IMR-90 (cell line): ENCODE measurements around the gene NAA60. TPM values are rescaled to one million over a fixed set of nuclear protein-coding genes. Genes with fewer than 3 reads are reported as not detected.

Experiments
- ATAC-seq: fragments of 200-7000 bp; cut with Tn5 transposase; 2 replicates; pipeline ENCODE4 v1.9.1; 2020; ENCODE audit warnings: low read depth, mild to moderate bottlenecking, moderate library complexity
- BruUV-seq: library from RNA; stranded (reverse); fragments of 400-500 nt; replicated peaks from 2 replicates; lab custom pipeline; 2021; lab: Mats Ljungman, UMichigan
- CTCF ChIA-PET: fragments of 300-600 bp; formaldehyde crosslinking; extraction: SDS; loops from one replicate; lab custom pipeline; 2021; ENCODE audit warnings: antibody characterized with exemption; lab: Yijun Ruan, JAX
- POLR2A ChIA-PET: fragments of 300-600 bp; sonication (Branson Sonifier 250); formaldehyde crosslinking; loops from one replicate; lab custom pipeline; 2022; ENCODE audit warnings: antibody characterized with exemption; ENCODE audit not compliant: unreplicated experiment; lab: Charles Lee
- DNase-seq: peaks from one replicate; pipeline ENCODE4 v3.0.0; 2013
- H2AFZ ChIP-seq: replicated peaks from 2 replicates; pipeline ENCODE3; 2013; ENCODE audit warnings: low read length, mild to moderate bottlenecking; ENCODE audit not compliant: poor library complexity
- H2AK5ac ChIP-seq: 2 replicates; pipeline ENCODE4 v1.6.1; 2013; ENCODE audit warnings: low read depth, low read length, inconsistent platforms
- H2AK9ac ChIP-seq: replicated peaks from 2 replicates; pipeline ENCODE3; 2013; ENCODE audit warnings: mild to moderate bottlenecking, low read depth, low read length, moderate library complexity; ENCODE audit not compliant: poor library complexity
- H2BK120ac ChIP-seq: 2 replicates; pipeline ENCODE4 v1.6.1; 2013; ENCODE audit warnings: low read depth, low read length, inconsistent platforms
- H2BK15ac ChIP-seq: 3 replicates; pipeline ENCODE4 v1.6.1; 2013; ENCODE audit warnings: low read depth, low read length, inconsistent platforms
- H2BK20ac ChIP-seq: 2 replicates; pipeline ENCODE4 v1.6.1; 2013; ENCODE audit warnings: low read depth, mild to moderate bottlenecking, inconsistent platforms, low read length, moderate library complexity
- H2BK5ac ChIP-seq: 2 replicates; pipeline ENCODE4 v1.6.1; 2013; ENCODE audit warnings: mild to moderate bottlenecking, low read depth, low read length, inconsistent platforms; ENCODE audit not compliant: poor library complexity, severe bottlenecking
- H3K14ac ChIP-seq: replicated peaks from 2 replicates; pipeline ENCODE4 v1.6.1; 2013; ENCODE audit warnings: low read depth, low read length, inconsistent platforms
- H3K18ac ChIP-seq: 2 replicates; pipeline ENCODE4 v1.6.1; 2013; ENCODE audit warnings: low read depth, low read length, control low read depth
- H3K23ac ChIP-seq: 2 replicates; pipeline ENCODE4 v1.6.1; 2013; ENCODE audit warnings: low read depth, low read length, inconsistent platforms
- H3K27ac ChIP-seq: 2 replicates; pipeline ENCODE4 v1.5.1; 2013; ENCODE audit warnings: mild to moderate bottlenecking, control low read depth, low read length; ENCODE audit not compliant: insufficient read depth
- H3K27me3 ChIP-seq: 2 replicates; pipeline ENCODE4 v1.6.1; 2013; ENCODE audit warnings: low read length; ENCODE audit not compliant: control insufficient read depth, insufficient read depth
- H3K36me3 ChIP-seq: 2 replicates; pipeline ENCODE4 v1.6.1; 2013; ENCODE audit warnings: low read length, mixed read lengths; ENCODE audit not compliant: control insufficient read depth, insufficient read depth
- H3K4ac ChIP-seq: 2 replicates; pipeline ENCODE4 v1.6.1; 2013; ENCODE audit warnings: low read depth, low read length, inconsistent platforms
- H3K4me1 ChIP-seq: 2 replicates; pipeline ENCODE4 v1.6.1; 2013; ENCODE audit warnings: low read length, mixed read lengths; ENCODE audit not compliant: control insufficient read depth, insufficient read depth
- H3K4me2 ChIP-seq: 2 replicates; pipeline ENCODE4 v1.6.1; 2013; ENCODE audit warnings: low read depth, mild to moderate bottlenecking, control low read depth, low read length, moderate library complexity
- H3K4me3 ChIP-seq: 2 replicates; pipeline ENCODE4 v1.5.1; 2013; ENCODE audit warnings: low read depth, mild to moderate bottlenecking, control low read depth, low read length, moderate library complexity; ENCODE audit not compliant: insufficient read depth
- H3K56ac ChIP-seq: 2 replicates; pipeline ENCODE4 v1.6.1; 2013; ENCODE audit warnings: low read length, inconsistent platforms; ENCODE audit not compliant: insufficient read depth; ENCODE audit errors: extremely low read depth
- H3K79me1 ChIP-seq, 2 experiments: 2 replicates each; pipeline ENCODE4 v1.6.1; 2013; ENCODE audit warnings: low read length in 2 of 2, inconsistent platforms in 1 of 2, low read depth in 1 of 2
- H3K9ac ChIP-seq: 2 replicates; pipeline ENCODE4 v1.6.1; 2013; ENCODE audit warnings: low read depth, low read length, control low read depth
- H3K9me1 ChIP-seq: 2 replicates; pipeline ENCODE4 v1.6.1; 2013; ENCODE audit warnings: low read length, inconsistent platforms; ENCODE audit not compliant: insufficient read depth
- H3K9me3 ChIP-seq: 2 replicates; pipeline ENCODE4 v1.6.1; 2013; ENCODE audit warnings: low read length; ENCODE audit not compliant: control insufficient read depth, insufficient read depth
- H4K20me1 ChIP-seq: 2 replicates; pipeline ENCODE4 v1.6.1; 2013; ENCODE audit warnings: low read length, inconsistent platforms; ENCODE audit not compliant: insufficient read depth
- H4K5ac ChIP-seq: 2 replicates; pipeline ENCODE4 v1.6.1; 2013; ENCODE audit warnings: mild to moderate bottlenecking, low read depth, low read length, control low read depth
- H4K8ac ChIP-seq, 2 experiments: 2 replicates each; pipeline ENCODE4 v1.6.1; 2013; ENCODE audit warnings: low read depth in 2 of 2, low read length in 2 of 2, control low read depth in 1 of 2, inconsistent platforms in 1 of 2
- H4K91ac ChIP-seq: 2 replicates; pipeline ENCODE4 v1.6.1; 2013; ENCODE audit warnings: low read depth, low read length, inconsistent platforms; ENCODE audit not compliant: insufficient read depth
- CTCF ChIP-seq: conservative IDR thresholded peaks from 2 replicates; pipeline ENCODE4 v1.5.1; 2012; ENCODE audit warnings: mild to moderate bottlenecking, low read depth, low read length, improper control_type of control experiment
- MAFK ChIP-seq: IDR thresholded peaks from 2 replicates; pipeline ENCODE4 v1.6.1; 2012; ENCODE audit warnings: low read depth, low read length, improper control_type of control experiment
- RFX5 ChIP-seq: IDR thresholded peaks from 2 replicates; pipeline ENCODE4 v1.8.0; 2012; ENCODE audit warnings: low read depth, mild to moderate bottlenecking, low read length, moderate library complexity
- SMC3 ChIP-seq: fragments of 150-350 bp; IDR thresholded peaks from 2 replicates; pipeline ENCODE4 v1.6.1; 2016; ENCODE audit warnings: low read depth, mild to moderate bottlenecking, antibody characterized with exemption, low read length, moderate library complexity
- WGBS, 2 experiments: methylation state at CpG; one replicate each; pipeline versions ENCODE4 v1.1.5 to v1.1.7; 2013; ENCODE audit warnings: missing lambda C conversion rate in 2 of 2; ENCODE audit not compliant: insufficient read length in 1 of 2; ENCODE audit errors: extremely low coverage in 2 of 2; 5-methylcytosine and 5-hydroxymethylcytosine counted together
- dilution Hi-C: fragments of 300-500 bp; cut with HindIII; formaldehyde crosslinking; loops from one replicate; pipeline ENCODE4 v1.14.3; 2018; ENCODE audit warnings: low sequenced_read_pairs; ENCODE audit not compliant: unreplicated experiment
- in situ Hi-C: fragments of 300-500 bp; cut with MboI; formaldehyde crosslinking; loops from 3 replicates; pipeline ENCODE4 v1.14.3; 2019; ENCODE audit warnings: low sequenced_read_pairs, inconsistent platforms, mixed read lengths
- intact Hi-C: fragments of 100-400 bp; cut with micrococcal nuclease; formaldehyde crosslinking; loops from 2 replicates; pipeline ENCODE4 v1.10.0; 2022
- polyA plus RNA-seq, 3 experiments: library from polyadenylated mRNA; depleted of rRNA; stranded (reverse); fragments of >200 nt; gene quantifications; 2 replicates each; pipeline ENCODE4 v1.2.3, GENCODE V29; 2012; ENCODE audit warnings: low replicate concordance in 1 of 3
- total RNA-seq: library from RNA; depleted of rRNA; stranded (reverse); fragments of >200 nt; gene quantifications from 2 replicates; pipeline ENCODE4 v1.2.3, GENCODE V29; 2012

NAA60 gene
- total and polyA plus RNA-seq, 2 of the 4 experiments (the other 2 are of a cell fraction) = 7.5 to 18.0 TPM

- peaks cover 72% of the 10 kb centered on the region for H4K20me1 ChIP-seq
- no TSS peak for BruUV-seq
- H2BK5ac ChIP-seq = no peak overlapping the region
- no peak overlapping the region for H2BK20ac ChIP-seq
- dilution Hi-C loops (no loop called here), in situ Hi-C loops (no loop called here), intact Hi-C loops (no loop called here)
- H3K9me3 ChIP-seq = no peaks in the 10 kb centered on the region
- H3K79me1 ChIP-seq = peaks cover 15 to 75% of the 10 kb centered on the region in 2 experiments
- H2AFZ ChIP-seq = no peak overlapping the region
- H3K14ac ChIP-seq = no peak overlapping the region
- H3K18ac ChIP-seq = no peak overlapping the region
- H3K56ac ChIP-seq = no peak overlapping the region
- CTCF ChIA-PET = no interaction called here
- TF ChIP-seq SMC3 = no peak
- no peak for TF ChIP-seq MAFK
- TF ChIP-seq RFX5 = no peak
- TF ChIP-seq CTCF = no peak
- no peak overlapping the region for H3K4me3 ChIP-seq
- POLR2A ChIA-PET = no interaction called here
- H3K4me1 ChIP-seq = no peaks in the 10 kb centered on the region
- no peak overlapping the region for H2AK5ac ChIP-seq
- DNase-seq (no peak), ATAC-seq (no peak)
- peaks cover 15% of the 10 kb centered on the region for H3K9me1 ChIP-seq
- H3K36me3 ChIP-seq = peaks cover 18% of the 10 kb centered on the region
- no peak overlapping the region for H2AK9ac ChIP-seq
- H4K91ac ChIP-seq = no peak overlapping the region
- WGBS, 2 experiments = 98% methylated on average over 7 of the region's 29 CpGs; no CpG with 5 or more reads in 1 of the 2 experiments
- no peak overlapping the region for H3K27ac ChIP-seq
- no peak overlapping the region for H3K4me2 ChIP-seq
- H4K5ac ChIP-seq = no peak overlapping the region
- H2BK120ac ChIP-seq = no peak overlapping the region
- H3K27me3 ChIP-seq = no peaks in the 10 kb centered on the region
- no peak overlapping the region for H3K23ac ChIP-seq
- H3K9ac ChIP-seq = no peak overlapping the region
- H3K4ac ChIP-seq = no peak overlapping the region
- H4K8ac ChIP-seq = no peak overlapping the region
- H2BK15ac ChIP-seq = no peak overlapping the region
Observed at GRCh38 chr16:3475604-3476375, 32.3 kb downstream of the NAA60 start.
